ENCODE results near the gene NPAT. TPM values are rescaled to one million over a fixed set of nuclear protein-coding genes. Genes with fewer than 3 reads are reported as not detected.

NPAT gene
- total RNA-seq, 1 donor from 2014 or later, result 38.1 TPM

DNA sequence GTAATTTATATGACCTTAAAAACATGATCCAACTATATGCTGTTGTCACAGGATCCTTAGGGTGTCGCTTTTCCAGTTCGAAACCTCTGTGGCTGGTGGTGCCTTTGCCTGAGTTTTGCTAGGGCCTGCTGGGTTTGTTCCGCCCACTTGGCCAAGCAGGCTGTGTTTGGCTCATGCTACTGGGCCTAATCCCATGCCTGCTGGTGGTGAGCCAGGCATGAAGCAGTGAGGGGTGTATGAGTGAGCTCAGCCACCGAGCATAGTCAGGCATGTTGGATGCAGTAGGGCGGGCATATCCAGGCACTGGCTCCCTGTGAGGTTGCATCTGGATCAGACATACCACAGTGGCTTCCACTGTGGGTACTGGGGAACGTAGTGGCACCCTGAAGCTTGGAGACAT, 16.3 kb downstream of the NPAT start:
- Mint-ChIP-seq H3K4me1 (peaks cover 27% of the 10 kb centered on the region), H3K27ac (no peak overlapping the region), H3K4me3 (no peak overlapping the region), H3K36me3 (ENCODE audit: low read depth) (peaks cover 84% of the 10 kb centered on the region), H3K9me3 (peaks cover 22% of the 10 kb centered on the region), H3K27me3 (no peaks in the 10 kb centered on the region)
- intact Hi-C loops (cut with micrococcal nuclease), result no loop called here
- ChIA-PET CTCF (no interaction called here), POLR2A (interaction anchor here (1.7 kb wide), 1 partner anchor 16 kb away, joined by 6 read pairs; the partner anchor contains the start of genes ATM and NPAT)
- DNase-seq (no peak), ATAC-seq (ENCODE audit: low read depth) (no peak)
- TF ChIP-seq, protein P1, sequence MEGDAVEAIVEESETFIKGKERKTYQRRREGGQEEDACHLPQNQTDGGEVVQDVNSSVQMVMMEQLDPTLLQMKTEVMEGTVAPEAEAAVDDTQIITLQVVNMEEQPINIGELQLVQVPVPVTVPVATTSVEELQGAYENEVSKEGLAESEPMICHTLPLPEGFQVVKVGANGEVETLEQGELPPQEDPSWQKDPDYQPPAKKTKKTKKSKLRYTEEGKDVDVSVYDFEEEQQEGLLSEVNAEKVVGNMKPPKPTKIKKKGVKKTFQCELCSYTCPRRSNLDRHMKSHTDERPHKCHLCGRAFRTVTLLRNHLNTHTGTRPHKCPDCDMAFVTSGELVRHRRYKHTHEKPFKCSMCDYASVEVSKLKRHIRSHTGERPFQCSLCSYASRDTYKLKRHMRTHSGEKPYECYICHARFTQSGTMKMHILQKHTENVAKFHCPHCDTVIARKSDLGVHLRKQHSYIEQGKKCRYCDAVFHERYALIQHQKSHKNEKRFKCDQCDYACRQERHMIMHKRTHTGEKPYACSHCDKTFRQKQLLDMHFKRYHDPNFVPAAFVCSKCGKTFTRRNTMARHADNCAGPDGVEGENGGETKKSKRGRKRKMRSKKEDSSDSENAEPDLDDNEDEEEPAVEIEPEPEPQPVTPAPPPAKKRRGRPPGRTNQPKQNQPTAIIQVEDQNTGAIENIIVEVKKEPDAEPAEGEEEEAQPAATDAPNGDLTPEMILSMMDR (IDR thresholded peaks at IDR 0.05), result no peak

DNA sequence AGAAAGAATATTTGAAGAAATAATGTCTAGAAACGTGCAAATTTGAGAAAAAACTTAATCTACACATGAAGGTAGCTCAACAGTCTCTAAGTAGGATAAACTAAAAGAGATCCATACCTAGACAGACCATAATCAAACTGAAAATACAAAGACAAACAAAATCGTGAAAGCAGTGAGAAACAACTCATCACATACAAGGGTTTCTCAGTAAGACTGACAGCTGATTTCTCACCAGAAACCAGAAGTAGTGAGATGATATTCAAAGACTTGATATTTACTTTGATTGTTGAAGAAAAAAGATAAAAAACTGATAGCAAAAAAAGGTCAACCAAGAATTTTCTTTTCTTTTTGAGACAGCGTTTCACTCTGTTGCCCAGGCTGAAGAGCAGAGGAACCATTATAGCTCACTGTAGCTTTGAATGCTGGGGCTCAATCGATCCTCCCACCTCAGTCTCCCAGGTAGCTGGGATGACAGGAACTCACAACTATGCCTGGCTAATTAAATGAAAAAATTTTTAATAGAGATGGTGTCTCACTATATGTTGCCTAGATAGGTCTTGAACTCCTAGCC, 17.4 kb downstream of the NPAT start:
- no peak overlapping the region for H3K27ac Mint-ChIP-seq
- H3K36me3 Mint-ChIP-seq (ENCODE audit: low read depth), result peaks cover 74% of the 10 kb centered on the region
- peaks cover 20% of the 10 kb centered on the region for H3K9me3 Mint-ChIP-seq
- no peak for ATAC-seq (ENCODE audit: low read depth)
- no peaks in the 10 kb centered on the region for H3K27me3 Mint-ChIP-seq
- ChIA-PET POLR2A (no interaction called here), CTCF (no interaction called here)
- H3K4me3 Mint-ChIP-seq, result no peak overlapping the region
- intact Hi-C loops (cut with micrococcal nuclease), result no loop called here
- H3K4me1 Mint-ChIP-seq, result peaks cover 33% of the 10 kb centered on the region
- no peak for DNase-seq
- TF ChIP-seq, protein P1 (IDR thresholded peaks at IDR 0.05), result no peak

DNA sequence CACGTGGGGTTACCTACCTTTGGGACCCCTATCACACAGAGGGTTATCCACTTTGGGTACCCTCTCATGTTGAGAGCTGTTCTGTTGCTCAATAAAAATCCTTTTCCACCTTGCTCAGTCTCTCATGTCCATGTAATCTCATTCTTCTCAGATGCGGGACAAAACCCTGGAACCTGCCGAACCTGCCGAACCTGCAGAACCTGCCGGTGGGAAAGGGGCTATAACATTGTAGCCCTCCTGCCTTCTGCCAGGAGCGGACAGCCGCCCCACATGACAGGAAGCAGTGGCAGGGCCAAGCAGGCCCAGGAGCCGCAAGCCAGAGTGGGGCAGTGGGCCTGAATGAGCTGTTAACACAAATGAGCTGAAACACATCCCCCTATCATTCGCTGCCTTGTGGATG, 18.1 kb downstream of the NPAT start:
- ChIA-PET POLR2A (no interaction called here), CTCF (no interaction called here)
- ATAC-seq (ENCODE audit: low read depth) (no peak), DNase-seq (no peak)
- H3K36me3 Mint-ChIP-seq (ENCODE audit: low read depth), result peaks cover 72% of the 10 kb centered on the region
- H3K27me3 Mint-ChIP-seq, result no peaks in the 10 kb centered on the region
- no peak overlapping the region for H3K4me3 Mint-ChIP-seq
- intact Hi-C loops (cut with micrococcal nuclease), result no loop called here
- peaks cover 20% of the 10 kb centered on the region for H3K9me3 Mint-ChIP-seq
- H3K4me1 Mint-ChIP-seq, result peaks cover 39% of the 10 kb centered on the region
- H3K27ac Mint-ChIP-seq, result no peak overlapping the region
- TF ChIP-seq, protein P1 (IDR thresholded peaks at IDR 0.05), result no peak

DNA sequence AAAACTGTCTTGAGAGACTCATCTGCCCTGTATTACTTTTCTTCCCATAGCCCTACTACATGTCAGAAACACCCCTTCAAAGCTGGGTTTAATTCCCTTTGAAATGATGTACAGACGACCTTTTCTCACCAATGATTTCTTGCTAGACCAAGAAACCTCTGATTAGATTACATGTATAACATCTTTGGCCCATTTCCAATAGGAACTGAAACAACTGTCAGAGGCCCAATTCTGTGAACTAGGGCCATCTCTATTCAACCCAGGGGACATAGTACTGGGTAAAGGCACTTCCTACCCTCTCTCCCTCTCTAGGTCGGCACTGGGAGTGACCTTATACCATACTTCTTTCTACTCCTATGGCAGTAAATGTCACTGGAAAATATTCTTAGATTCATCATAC, 19.4 kb downstream of the NPAT start:
- Mint-ChIP-seq H3K9me3 (peaks cover 18% of the 10 kb centered on the region), H3K27me3 (no peaks in the 10 kb centered on the region), H3K27ac (peak overlapping the region; percentile 41), H3K36me3 (ENCODE audit: low read depth) (peaks cover 68% of the 10 kb centered on the region), H3K4me1 (peaks cover 46% of the 10 kb centered on the region), H3K4me3 (no peak overlapping the region)
- no peak for DNase-seq
- ChIA-PET POLR2A (interaction anchor here (1.9 kb wide), 1 partner anchor 19 kb away, joined by 5 read pairs; the partner anchor contains the start of genes ATM and NPAT), CTCF (no interaction called here)
- peak; percentile 29 for ATAC-seq (ENCODE audit: low read depth)
- intact Hi-C loops (cut with micrococcal nuclease), result no loop called here
- TF ChIP-seq, protein P1 (IDR thresholded peaks at IDR 0.05), result no peak

DNA sequence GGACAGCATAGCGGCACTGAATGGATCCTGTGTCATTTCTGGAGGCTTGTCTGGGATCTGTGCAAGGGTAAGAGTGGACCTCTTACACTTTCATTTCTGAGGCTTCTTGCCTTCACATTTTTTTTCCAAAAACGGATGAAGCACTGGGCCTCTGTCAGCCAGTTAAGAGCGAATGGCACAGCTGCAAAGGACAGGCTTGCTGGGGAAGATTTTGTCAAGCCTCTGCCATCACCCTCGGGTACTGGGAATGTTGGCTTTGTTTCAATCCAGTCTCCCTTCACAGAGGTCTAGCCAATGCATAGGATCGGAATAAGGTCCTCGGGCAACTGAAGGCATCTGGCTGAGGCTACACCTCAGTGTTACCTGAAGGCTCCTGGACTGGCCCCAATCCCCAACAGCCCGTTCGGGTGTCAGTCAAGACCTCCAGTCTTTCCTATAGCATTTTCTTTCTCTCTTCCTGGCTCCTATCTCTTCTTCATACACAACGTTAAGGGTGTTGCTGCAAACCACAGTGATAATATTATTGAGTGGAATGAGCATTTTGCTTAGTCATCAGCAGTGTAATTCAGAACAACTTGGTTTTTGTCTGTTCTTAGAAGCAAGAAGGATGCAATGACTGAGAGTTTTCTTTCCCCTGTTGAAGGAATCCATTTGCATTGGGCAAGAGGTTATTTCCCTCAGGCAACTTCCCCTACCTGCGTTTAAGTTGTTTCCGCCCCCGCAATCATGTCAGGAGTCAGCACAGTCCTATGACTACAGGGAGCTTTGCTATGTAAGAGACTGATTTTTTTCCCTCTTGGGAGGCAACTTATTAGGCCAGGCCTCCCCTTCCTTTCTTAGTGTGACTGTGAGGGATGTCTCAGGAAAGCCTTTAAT, 22.8 kb downstream of the NPAT start:
- POLR2A ChIA-PET, result interaction anchor here (2.9 kb wide), 1 partner anchor 22 kb away, joined by 19 read pairs; the partner anchor contains the start of genes ATM and NPAT
- intact Hi-C loops (cut with micrococcal nuclease), result loop anchor here (1.0 kb wide), 3 partner anchors 14 to 37 kb away; partner anchors contain the start of gene NPAT
- H3K9me3 Mint-ChIP-seq, result peaks cover 9% of the 10 kb centered on the region
- CTCF ChIA-PET, result no interaction called here
- peak overlapping the region; percentile 9 for H3K4me3 Mint-ChIP-seq
- no peak for DNase-seq
- H3K27ac Mint-ChIP-seq, result peak overlapping the region; percentile 69
- H3K36me3 Mint-ChIP-seq (ENCODE audit: low read depth), result peaks cover 65% of the 10 kb centered on the region
- peak; percentile 91 for ATAC-seq (ENCODE audit: low read depth)
- TF ChIP-seq, protein P1 (IDR thresholded peaks at IDR 0.05), result no peak
- H3K27me3 Mint-ChIP-seq, result no peaks in the 10 kb centered on the region
- peaks cover 74% of the 10 kb centered on the region for H3K4me1 Mint-ChIP-seq
